Aorta (tissue), 5 donors: ENCODE measurements around the gene TBCD. TPM values are rescaled to one million over a fixed set of nuclear protein-coding genes. Genes with fewer than 3 reads are reported as not detected.
"Not testable (repeated sequence)": the region's sequence is repeated elsewhere in the genome, so short reads cannot be mapped to it uniquely, and the experiment has no call there.

Experiments used
- ATAC-seq: fragments of 200-7000 bp; cut with Tn5 transposase; one replicate; pipeline ENCODE4 v1.9.1; 2022; ENCODE audit warnings: moderate library complexity; ENCODE audit not compliant: low FRiP score
- DNase-seq, 2 donors: peaks; one replicate each; pipeline ENCODE4 v3.0.0-alpha.2; 2020
- H3K27ac ChIP-seq, 2 donors: one replicate each; pipeline ENCODE4 v1.5.1; 2013; ENCODE audit warnings: low read length in 2 of 2, mild to moderate bottlenecking in 2 of 2, moderate library complexity in 2 of 2, control low read depth in 1 of 2, inconsistent platforms in 1 of 2, low read depth in 1 of 2
- H3K27me3 ChIP-seq, 2 donors: one replicate each; pipeline ENCODE4 v1.6.1; 2013; ENCODE audit warnings: control low read depth in 1 of 2, low read length in 1 of 2, mild to moderate bottlenecking in 1 of 2, moderate library complexity in 1 of 2; ENCODE audit not compliant: insufficient read depth in 2 of 2, control insufficient read depth in 1 of 2
- H3K36me3 ChIP-seq, 2 donors: one replicate each; pipeline ENCODE4 v1.6.1; 2013; ENCODE audit warnings: control low read depth in 1 of 2, low read length in 1 of 2, mild to moderate bottlenecking in 1 of 2; ENCODE audit not compliant: insufficient read depth in 2 of 2, control insufficient read depth in 1 of 2
- H3K4me1 ChIP-seq, 2 donors: one replicate each; pipeline ENCODE4 v1.6.1; 2013; ENCODE audit warnings: low read length in 2 of 2, control low read depth in 1 of 2, mild to moderate bottlenecking in 1 of 2, moderate library complexity in 1 of 2; ENCODE audit not compliant: insufficient read depth in 2 of 2, control insufficient read depth in 1 of 2
- H3K4me3 ChIP-seq, 2 donors: one replicate each; pipeline ENCODE4 v1.5.1; 2013; ENCODE audit warnings: low read length in 2 of 2, control low read depth in 1 of 2, mild to moderate bottlenecking in 1 of 2
- H3K9me3 ChIP-seq: one replicate; pipeline ENCODE4 v1.6.1; 2013; ENCODE audit warnings: mild to moderate bottlenecking, low read length; ENCODE audit not compliant: control insufficient read depth
- WGBS, 2 donors: extraction: QIAGEN DNeasy Blood & Tissue Kit; methylation state at CpG; one replicate each; pipeline ENCODE4 v1.1.7; 2013; 5-methylcytosine and 5-hydroxymethylcytosine counted together
- intact Hi-C, 2 donors: fragments of 100-400 bp; cut with DNase I; formaldehyde crosslinking; loops; one replicate each; pipeline versions ENCODE4 v1.14.2 to v1.15.0; 2022
- polyA plus RNA-seq, 2 donors: library from polyadenylated mRNA; stranded (reverse); fragments of 200-250 nt; gene quantifications; one replicate each; pipeline ENCODE4 v1.2.3, GENCODE V29; 2013
- total RNA-seq, 2 donors: library from RNA; stranded (reverse); fragmentation: NEBNext Ultra II Directional; extraction: Animal tissue kit (Norgen Biotek cat#: 25700); gene quantifications; one replicate each; pipeline ENCODE4 v1.2.1, GENCODE V29; 2021
- donor health status: healthy with polysubstance abuse.
- donor health status: Bipolar disorder and iron deficiency.
- donor health status: DM: no; HTN: no; CAD: no.
- donor health status: DM: no; HTN: no; CAD: no.
- donor health status: DM: yes; HTN: yes; CAD: no.

Gene TBCD
- total and polyA plus RNA-seq, 4 donors, result 20.0 to 182 (median 111) TPM

DNA sequence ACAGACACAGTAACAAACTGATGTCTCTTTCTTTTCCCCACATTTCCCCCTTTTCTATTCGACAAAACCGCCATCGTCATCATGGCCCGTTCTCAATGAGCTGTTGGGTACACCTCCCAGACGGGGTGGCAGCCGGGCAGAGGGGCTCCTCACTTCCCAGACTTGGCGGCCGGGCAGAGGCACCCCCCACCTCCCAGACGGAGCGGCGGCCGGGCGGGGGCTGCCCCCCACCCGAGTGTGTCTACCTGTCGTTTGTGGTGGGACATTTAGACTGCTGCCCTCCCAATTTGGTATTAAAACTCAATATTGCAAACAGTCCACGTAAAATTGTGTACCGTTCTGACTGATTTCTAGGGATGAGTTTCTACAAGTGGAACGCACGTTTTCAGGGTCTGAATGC is 22.6 kb downstream of the TBCD start:
- not testable (repeated sequence) for DNase-seq, H3K9me3 ChIP-seq, H3K36me3 ChIP-seq, H3K27ac ChIP-seq, H3K27me3 ChIP-seq, H3K4me3 ChIP-seq, H3K4me1 ChIP-seq, ATAC-seq
- WGBS, 2 donors, result 87 to 89% methylated on average over 19 of the region's 19 CpGs
- intact Hi-C loops, result loop anchor here in 1 of 2 donors (2.0 kb wide), 1 partner anchor 106 kb away; no protein-coding TSS in a partner anchor

DNA sequence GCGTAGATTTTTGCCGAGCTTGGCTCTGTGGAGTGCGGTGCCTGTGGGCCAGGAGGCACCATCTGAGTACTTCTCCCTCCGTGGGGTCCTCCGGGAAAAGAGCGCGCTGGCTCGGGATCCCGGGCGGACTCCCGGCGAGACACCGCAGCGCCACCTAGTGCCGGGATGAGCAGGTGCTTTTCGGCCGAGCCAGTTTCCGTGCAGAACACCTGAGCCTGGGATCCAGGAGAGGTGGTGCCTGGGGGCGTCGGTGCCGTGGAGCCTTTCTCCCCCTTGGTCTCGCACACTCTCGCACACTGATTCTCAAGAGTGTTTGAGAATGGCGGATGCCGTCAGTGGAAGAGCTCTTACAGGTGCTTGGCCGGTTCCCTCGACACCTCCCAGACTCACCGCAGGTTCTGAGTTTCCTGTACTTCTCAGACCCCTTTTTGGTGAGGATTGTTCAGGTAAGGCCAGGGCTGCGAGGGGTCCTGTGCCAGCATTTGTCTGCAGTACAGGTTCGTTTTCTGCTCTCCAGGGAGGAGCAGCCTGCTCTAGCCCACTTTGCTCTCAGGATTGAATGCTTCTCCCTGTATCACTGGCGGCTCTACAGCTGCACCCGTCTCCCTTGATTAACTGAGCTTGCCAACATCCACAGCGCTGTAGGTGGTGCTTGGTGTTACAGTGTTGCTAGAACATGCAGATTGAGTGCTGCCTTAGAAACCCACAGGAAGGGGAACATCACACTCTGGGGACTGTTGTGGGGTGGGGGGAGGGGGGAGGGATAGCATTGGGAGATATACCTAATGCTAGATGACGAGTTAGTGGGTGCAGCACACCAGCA is 23.3 kb downstream of the TBCD start:
- ATAC-seq, result peak; percentile 79
- DNase-seq, result peak; percentile 71 to 89
- no peaks in the 10 kb centered on the region for H3K27me3 ChIP-seq
- H3K36me3 ChIP-seq, result no peaks in the 10 kb centered on the region
- 38% methylated on average over 33 of the region's 34 CpGs for WGBS, 2 donors
- H3K9me3 ChIP-seq, result no peaks in the 10 kb centered on the region
- H3K4me3 ChIP-seq, result no peak overlapping the region
- no peak overlapping the region for H3K27ac ChIP-seq
- H3K4me1 ChIP-seq, result no peaks in the 10 kb centered on the region
- intact Hi-C loops, result loop anchor here (2.0 to 5.0 kb wide), 2 partner anchors 106 to 423 kb away; no protein-coding TSS in a partner anchor

DNA sequence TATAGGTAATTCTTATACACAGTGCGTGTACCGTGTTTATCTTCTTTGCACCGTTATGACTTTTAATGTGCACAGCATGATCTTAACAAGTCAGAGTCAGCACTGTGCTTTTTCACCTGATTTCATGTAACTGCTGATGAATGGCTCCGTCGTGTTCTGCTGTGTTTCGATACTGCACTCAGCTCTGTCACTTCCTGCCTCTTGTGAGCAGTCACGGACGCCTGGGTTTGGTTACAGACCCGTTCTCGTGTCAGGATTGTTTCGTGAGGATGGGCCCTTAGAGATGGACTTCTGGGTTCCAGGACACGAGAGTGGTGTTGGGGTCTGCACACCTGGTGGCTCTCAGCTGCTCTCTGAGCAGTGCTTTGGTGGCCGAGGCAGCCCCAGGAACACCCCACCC is 24.6 kb downstream of the TBCD start:
- no peaks in the 10 kb centered on the region for H3K4me1 ChIP-seq
- no peaks in the 10 kb centered on the region for H3K27me3 ChIP-seq
- ATAC-seq, result no peak
- DNase-seq, result no peak
- no peaks in the 10 kb centered on the region for H3K36me3 ChIP-seq
- 90 to 91% methylated on average over 13 of the region's 13 CpGs for WGBS, 2 donors
- intact Hi-C loops, result loop anchor here in 1 of 2 donors (5.0 kb wide), 1 partner anchor 424 kb away; no protein-coding TSS in a partner anchor
- H3K27ac ChIP-seq, result no peak overlapping the region
- no peaks in the 10 kb centered on the region for H3K9me3 ChIP-seq
- no peak overlapping the region for H3K4me3 ChIP-seq

DNA sequence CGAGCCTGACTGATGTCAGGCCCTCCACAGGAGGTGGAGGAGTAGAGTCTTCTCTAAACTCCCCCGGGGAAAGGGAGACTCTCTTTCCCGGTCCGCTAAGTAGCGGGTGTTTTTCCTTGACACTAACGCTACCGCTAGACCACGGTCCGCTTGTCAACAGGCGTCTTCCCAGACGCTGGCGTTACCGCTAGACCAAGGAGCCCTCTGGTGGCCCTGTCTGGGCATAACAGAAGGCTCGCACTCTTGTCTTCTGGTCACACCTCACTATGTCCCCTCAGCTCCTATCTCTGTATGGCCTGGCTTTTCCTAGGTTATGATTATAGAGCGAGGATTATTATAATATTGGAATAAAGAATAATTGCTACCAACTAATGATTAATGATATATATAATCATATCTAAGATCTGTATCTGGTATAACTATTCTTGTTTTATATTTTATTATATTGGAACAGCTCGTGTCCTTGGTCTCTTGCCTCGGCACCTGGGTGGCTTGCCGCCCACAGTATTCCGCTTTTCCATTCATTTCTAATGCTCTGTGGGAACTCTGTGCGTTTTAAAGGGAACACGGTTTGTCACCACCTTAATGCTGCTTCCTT is 26.0 kb downstream of the TBCD start:
- DNase-seq, H3K36me3 ChIP-seq, H3K27me3 ChIP-seq, H3K27ac ChIP-seq, H3K4me1 ChIP-seq, H3K9me3 ChIP-seq, H3K4me3 ChIP-seq, ATAC-seq: not testable (repeated sequence)
- intact Hi-C loops, result loop anchor here in 1 of 2 donors (5.0 kb wide), 1 partner anchor 426 kb away; no protein-coding TSS in a partner anchor
- WGBS, 2 donors, result 62 to 72% methylated on average over 19 to 21 of the region's 21 CpGs

DNA sequence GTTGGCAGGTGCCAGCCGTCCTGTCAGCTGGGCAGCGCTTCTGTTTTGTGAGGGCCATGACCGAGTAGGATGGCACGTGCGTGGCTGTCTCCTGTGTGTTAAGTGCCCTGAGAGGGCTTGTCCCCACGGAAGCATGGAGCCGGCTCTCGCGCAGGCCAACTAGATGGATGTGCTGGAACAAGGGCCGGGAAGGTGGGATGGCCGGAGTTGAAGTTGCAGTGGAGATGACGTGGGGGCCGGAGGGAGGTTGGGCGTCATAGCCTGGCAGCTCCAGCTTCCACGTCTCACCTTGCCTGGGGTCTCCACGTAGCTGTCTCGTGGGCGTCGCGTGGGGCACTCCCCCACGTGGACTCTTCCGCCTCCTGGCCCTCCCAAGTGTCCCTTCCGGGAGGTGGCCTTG is 27.7 kb downstream of the TBCD start:
- no peaks in the 10 kb centered on the region for H3K27me3 ChIP-seq
- WGBS, 2 donors, result 93 to 95% methylated on average over 23 of the region's 23 CpGs
- H3K36me3 ChIP-seq, result peaks cover 0 to 5% of the 10 kb centered on the region in 2 donors
- ATAC-seq (no peak), DNase-seq (no peak)
- no peak overlapping the region for H3K4me3 ChIP-seq
- H3K9me3 ChIP-seq, result no peaks in the 10 kb centered on the region
- intact Hi-C loops, result loop anchor here in 1 of 2 donors (5.0 kb wide), 1 partner anchor 427 kb away; no protein-coding TSS in a partner anchor
- H3K27ac ChIP-seq, result no peak overlapping the region
- no peaks in the 10 kb centered on the region for H3K4me1 ChIP-seq

DNA sequence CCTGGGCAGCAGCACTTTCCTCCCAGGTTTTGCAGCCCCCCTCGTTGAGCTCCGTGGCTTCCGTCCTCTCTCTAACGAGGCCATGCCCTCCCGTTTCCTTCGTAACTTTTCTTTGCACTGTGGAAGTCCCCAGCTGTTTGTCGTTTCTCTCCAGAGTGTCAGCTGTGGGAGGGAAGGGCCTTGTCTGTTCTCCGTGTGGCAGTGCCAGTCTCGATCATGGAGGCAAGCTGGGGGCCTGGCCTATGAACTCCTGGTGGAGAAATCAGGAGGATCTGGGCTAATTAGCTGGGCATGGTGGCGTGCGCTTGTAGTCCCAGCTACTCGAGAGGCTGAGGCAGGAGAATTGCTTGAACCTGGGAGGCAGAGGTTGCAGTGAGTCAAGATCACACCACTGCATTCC is 28.3 kb downstream of the TBCD start:
- Histone ChIP-seq H3K36me3 (peaks cover 0 to 5% of the 10 kb centered on the region in 2 donors), H3K9me3 (no peaks in the 10 kb centered on the region), H3K27ac (no peak overlapping the region), H3K27me3 (no peaks in the 10 kb centered on the region), H3K4me1 (no peaks in the 10 kb centered on the region), H3K4me3 (no peak overlapping the region)
- WGBS, 2 donors, result 83 to 85% methylated on average over 12 of the region's 12 CpGs
- ATAC-seq (no peak), DNase-seq (no peak)
- intact Hi-C loops, result loop anchor here (5.0 to 10.0 kb wide), 4 partner anchors 95 to 297 kb away; partner anchors contain the start of gene METRNL (in 1 of the 2)

DNA sequence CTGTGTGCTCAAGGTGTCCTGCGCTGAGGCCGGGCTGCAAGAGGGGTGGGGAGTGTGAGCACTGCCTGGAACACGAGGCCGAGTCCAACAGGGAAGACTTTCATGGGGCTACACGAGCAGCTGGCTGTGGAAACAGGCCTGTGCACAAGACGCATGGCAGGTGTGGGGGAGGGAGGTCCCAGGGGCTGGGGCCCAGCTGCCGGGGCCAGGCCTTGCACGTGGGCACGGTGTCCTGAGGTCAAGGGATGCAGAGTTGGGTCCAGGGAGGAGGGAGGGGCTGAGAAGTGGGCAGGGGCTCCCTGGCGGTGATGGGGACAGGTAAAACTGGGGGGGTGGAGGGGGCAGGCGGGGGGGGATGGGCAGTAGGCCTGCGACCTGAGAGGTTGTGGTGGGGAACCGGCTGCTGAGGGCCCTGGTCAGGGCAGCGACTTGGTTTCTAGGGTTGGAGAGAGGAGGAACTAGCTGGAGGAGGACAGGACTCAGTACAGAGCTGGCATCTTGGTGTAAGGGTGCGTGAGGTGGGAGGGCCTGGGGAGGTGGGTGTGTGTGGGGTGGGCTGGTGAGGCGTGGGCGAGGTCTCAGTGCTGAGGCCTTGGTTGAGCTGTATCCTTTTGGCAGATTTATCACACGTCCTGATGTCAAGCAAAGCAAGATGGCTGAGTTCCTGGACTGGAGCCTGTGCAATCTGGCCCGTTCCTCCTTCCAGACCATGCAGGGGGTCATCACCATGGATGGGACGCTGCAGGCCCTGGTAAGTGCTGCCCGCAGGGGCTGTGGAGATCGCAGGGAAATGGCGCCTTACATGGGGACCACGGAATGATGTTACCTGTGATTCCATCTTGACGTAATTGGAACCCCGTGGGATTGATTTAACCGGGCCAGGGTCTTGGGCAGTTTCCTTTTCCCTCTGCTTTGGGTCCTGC is 29.4 kb downstream of the TBCD start:
- intact Hi-C loops, result loop anchor here (5.0 to 10.0 kb wide), 4 partner anchors 94 to 296 kb away; partner anchors contain the start of gene METRNL (in 1 of the 2)
- WGBS, 2 donors, result 77 to 80% methylated on average over 26 to 27 of the region's 27 CpGs

DNA sequence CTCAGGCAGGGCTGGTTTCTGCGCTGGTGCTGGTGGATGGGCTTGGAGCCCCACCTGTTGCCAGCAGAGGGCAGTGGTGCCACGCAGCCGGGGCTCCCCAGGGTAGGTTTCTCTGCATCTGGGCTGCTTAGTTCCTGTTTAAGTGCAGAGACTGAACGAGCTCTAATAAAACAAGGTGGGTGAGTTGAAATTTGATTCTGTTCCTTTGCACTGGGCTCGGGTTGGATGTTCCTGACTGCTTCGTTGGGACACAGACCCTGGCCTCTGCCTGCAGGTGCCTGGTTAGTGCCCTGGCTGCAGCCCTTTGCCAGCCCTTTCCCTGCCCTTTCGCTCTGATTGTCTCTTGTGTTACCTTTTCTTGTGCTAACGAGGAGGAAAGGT is 30.0 kb downstream of the TBCD start:
- no peak overlapping the region for H3K27ac ChIP-seq
- ATAC-seq (peak; percentile 95), DNase-seq (peak; percentile 87 to 94)
- H3K36me3 ChIP-seq, result peaks cover 0 to 5% of the 10 kb centered on the region in 2 donors
- no peaks in the 10 kb centered on the region for H3K4me1 ChIP-seq
- WGBS, 2 donors, result 24 to 26% methylated on average over 8 of the region's 8 CpGs
- intact Hi-C loops, result loop anchor here (2.0 to 10.0 kb wide), 5 partner anchors 93 to 295 kb away; partner anchors contain the start of gene METRNL (in 1 of the 2)
- no peak overlapping the region for H3K4me3 ChIP-seq
- no peaks in the 10 kb centered on the region for H3K27me3 ChIP-seq
- no peaks in the 10 kb centered on the region for H3K9me3 ChIP-seq

More for the DNA sequence above, 29.4 kb downstream of the TBCD start:
- no peak overlapping the region for H3K4me3 ChIP-seq
- no peaks in the 10 kb centered on the region for H3K9me3 ChIP-seq
- no peak overlapping the region for H3K27ac ChIP-seq
- peaks cover 0 to 5% of the 10 kb centered on the region in 2 donors for H3K36me3 ChIP-seq
- peak; percentile 40 for ATAC-seq
- H3K4me1 ChIP-seq, result no peaks in the 10 kb centered on the region
- H3K27me3 ChIP-seq, result no peaks in the 10 kb centered on the region
- no peak for DNase-seq
